Kidney (tissue), 14 donors: ENCODE results near the gene SLC2A1. TPM values are rescaled to one million over a fixed set of nuclear protein-coding genes. Genes with fewer than 3 reads are reported as not detected.

Experiments
- DNase-seq, 5 donors: peaks; one replicate each; pipeline ENCODE4 v3.0.0-alpha.2; 2013 to 2020
- FAIRE-seq: peaks from 2 replicates; lab custom pipeline; 2012; peaks lifted over from hg19 to GRCh38; lab: Jason Lieb, UNC
- H3K27ac ChIP-seq, 2 donors: one replicate each; pipeline ENCODE4 v1.7.0; 2013; ENCODE audit warnings: low read depth in 2 of 2, low read length in 2 of 2, inconsistent platforms in 1 of 2
- H3K27me3 ChIP-seq: one replicate; pipeline ENCODE4 v1.7.1; 2013; ENCODE audit warnings: low read length, inconsistent platforms; ENCODE audit not compliant: control insufficient read depth, insufficient read depth
- H3K36me3 ChIP-seq, 3 donors: one replicate each; pipeline versions ENCODE4 v1.7.0 to v1.7.1; 2013; ENCODE audit warnings: low read length in 3 of 3, control low read depth in 1 of 3, inconsistent platforms in 1 of 3; ENCODE audit not compliant: insufficient read depth in 3 of 3, control insufficient read depth in 2 of 3
- H3K4me1 ChIP-seq, 3 donors: one replicate each; pipeline versions ENCODE4 v1.7.0 to v1.7.1; 2013; ENCODE audit warnings: low read length in 3 of 3, inconsistent platforms in 1 of 3, low read depth in 1 of 3; ENCODE audit not compliant: control insufficient read depth in 2 of 3, insufficient read depth in 2 of 3
- H3K4me3 ChIP-seq, 3 donors: one replicate each; pipeline versions ENCODE4 v1.7.0 to v1.8.1; 2013; ENCODE audit warnings: low read length in 3 of 3, control low read depth in 1 of 3, inconsistent platforms in 1 of 3
- H3K9ac ChIP-seq, 3 donors: one replicate each; pipeline versions ENCODE4 v1.7.0 to v1.7.1; 2013; ENCODE audit warnings: low read length in 3 of 3, control low read depth in 1 of 3, inconsistent platforms in 1 of 3
- H3K9me3 ChIP-seq, 3 donors: one replicate each; pipeline versions ENCODE4 v1.7.0 to v1.7.1; 2013; ENCODE audit warnings: low read length in 3 of 3, control low read depth in 1 of 3, inconsistent platforms in 1 of 3; ENCODE audit not compliant: control insufficient read depth in 2 of 3, insufficient read depth in 1 of 3
- intact Hi-C: fragments of 100-400 bp; cut with DNase I; formaldehyde crosslinking; loops from one replicate; pipeline ENCODE4 v1.11.1; 2022
- polyA plus RNA-seq: library from polyadenylated mRNA; stranded (reverse); fragments of 350-450 nt; fragmentation: Illumina TruSeq; extraction: RNeasy Lipid Tissue Mini Kit (QIAGEN cat#74804); gene quantifications from one replicate; pipeline ENCODE4 v1.2.3, GENCODE V29; 2014; ENCODE audit warnings: low read depth, low replicate concordance; ENCODE audit not compliant: insufficient read depth
- total RNA-seq: library from RNA; stranded (reverse); fragmentation: NEBNext Ultra II Directional; extraction: Animal tissue kit (Norgen Biotek cat#: 25700); gene quantifications from one replicate; pipeline ENCODE4 v1.2.1, GENCODE V29; 2021
- TF ChIP-seq, protein P1 (sequence below): IDR thresholded peaks from 3 replicates; pipeline ENCODE4 v1.5.1; 2012; ENCODE audit warnings: mild to moderate bottlenecking, moderate library complexity, borderline replicate concordance; ENCODE audit not compliant: insufficient read depth; ENCODE audit errors: extremely low read depth
- donor health status: control.
- donor health status: control.
- donor health status: control.
- donor health status: control.
- donor health status: control.
- donor health status: DM: yes; HTN: yes; CAD: no.
- donor health status: Normal renal cell carcinoma (clear cell type).

Gene SLC2A1
- total and polyA plus RNA-seq, 2 donors from 2014 or later, result 28.6 to 55.9 TPM

DNA sequence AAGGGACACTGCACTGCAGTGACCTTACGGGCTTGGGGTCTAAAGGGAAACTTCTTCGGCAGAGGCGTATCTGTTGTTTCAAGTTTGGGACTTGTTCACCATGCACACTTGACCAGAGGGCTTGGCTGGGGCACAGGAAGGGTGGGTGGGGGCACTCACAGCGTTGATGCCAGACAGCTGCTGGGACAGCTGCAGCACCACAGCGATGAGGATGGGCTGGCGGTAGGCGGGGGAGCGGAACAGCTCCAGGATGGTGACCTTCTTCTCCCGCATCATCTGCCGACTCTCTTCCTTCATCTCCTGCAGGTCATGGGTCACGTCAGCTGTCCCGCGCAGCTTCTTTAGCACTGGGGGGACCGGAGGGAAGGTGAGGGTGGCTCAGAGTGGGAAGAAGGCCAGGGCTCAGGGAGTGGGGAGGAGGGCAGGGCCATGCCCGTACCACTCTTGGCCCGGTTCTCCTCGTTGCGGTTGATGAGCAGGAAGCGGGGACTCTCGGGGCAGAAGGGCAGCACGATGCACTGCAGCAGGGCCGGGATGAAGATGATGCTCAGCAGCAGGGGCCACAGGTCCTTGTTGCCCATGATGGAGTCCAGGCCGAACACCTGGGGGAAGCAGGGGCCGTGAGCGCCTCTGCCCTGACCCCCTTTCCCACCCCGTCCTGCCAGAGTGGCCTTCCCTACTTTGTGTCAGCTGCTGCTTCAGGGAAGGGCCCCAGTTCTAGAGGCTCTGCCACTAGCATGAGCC lies 29.1 kb downstream of the SLC2A1 start:
- intact Hi-C loops, result no loop called here
- no peak for DNase-seq
- FAIRE-seq, result no peak
- Histone ChIP-seq H3K36me3 (peaks cover 7 to 26% (median 14%) of the 10 kb centered on the region in 3 donors), H3K9me3 (no peaks in the 10 kb centered on the region), H3K4me1 (peaks cover 0 to 19% (median 18%) of the 10 kb centered on the region in 3 donors), H3K9ac (no peak overlapping the region), H3K27me3 (no peaks in the 10 kb centered on the region), H3K27ac (no peak overlapping the region), H3K4me3 (no peak overlapping the region)
- TF ChIP-seq, protein P1, sequence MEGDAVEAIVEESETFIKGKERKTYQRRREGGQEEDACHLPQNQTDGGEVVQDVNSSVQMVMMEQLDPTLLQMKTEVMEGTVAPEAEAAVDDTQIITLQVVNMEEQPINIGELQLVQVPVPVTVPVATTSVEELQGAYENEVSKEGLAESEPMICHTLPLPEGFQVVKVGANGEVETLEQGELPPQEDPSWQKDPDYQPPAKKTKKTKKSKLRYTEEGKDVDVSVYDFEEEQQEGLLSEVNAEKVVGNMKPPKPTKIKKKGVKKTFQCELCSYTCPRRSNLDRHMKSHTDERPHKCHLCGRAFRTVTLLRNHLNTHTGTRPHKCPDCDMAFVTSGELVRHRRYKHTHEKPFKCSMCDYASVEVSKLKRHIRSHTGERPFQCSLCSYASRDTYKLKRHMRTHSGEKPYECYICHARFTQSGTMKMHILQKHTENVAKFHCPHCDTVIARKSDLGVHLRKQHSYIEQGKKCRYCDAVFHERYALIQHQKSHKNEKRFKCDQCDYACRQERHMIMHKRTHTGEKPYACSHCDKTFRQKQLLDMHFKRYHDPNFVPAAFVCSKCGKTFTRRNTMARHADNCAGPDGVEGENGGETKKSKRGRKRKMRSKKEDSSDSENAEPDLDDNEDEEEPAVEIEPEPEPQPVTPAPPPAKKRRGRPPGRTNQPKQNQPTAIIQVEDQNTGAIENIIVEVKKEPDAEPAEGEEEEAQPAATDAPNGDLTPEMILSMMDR, result no peak

DNA sequence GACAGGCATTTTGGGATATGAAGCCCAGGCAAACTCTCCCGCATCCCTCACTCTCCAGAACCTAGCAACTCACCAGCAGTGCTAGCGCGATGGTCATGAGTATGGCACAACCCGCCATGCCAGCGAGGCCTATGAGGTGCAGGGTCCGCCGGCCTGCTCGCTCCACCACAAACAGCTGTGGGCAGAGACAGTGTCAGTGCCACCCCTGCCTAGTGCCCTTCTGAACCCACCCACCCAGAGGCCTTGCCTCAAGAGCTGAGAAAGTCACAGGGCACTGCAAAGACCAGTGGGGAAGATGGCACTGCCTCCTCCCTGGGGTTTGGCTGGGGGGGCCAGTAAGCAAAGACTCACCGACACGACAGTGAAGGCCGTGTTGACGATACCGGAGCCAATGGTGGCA lies 29.8 kb downstream of the SLC2A1 start:
- intact Hi-C loops, result no loop called here
- no peak overlapping the region for H3K27ac ChIP-seq
- H3K27me3 ChIP-seq, result no peaks in the 10 kb centered on the region
- TF ChIP-seq, protein P1, result no peak
- H3K9me3 ChIP-seq, result no peaks in the 10 kb centered on the region
- H3K4me1 ChIP-seq, result peaks cover 0 to 19% (median 18%) of the 10 kb centered on the region in 3 donors
- FAIRE-seq (no peak), DNase-seq (no peak)
- H3K36me3 ChIP-seq, result peaks cover 7 to 26% (median 14%) of the 10 kb centered on the region in 3 donors
- H3K9ac ChIP-seq, result no peak overlapping the region
- no peak overlapping the region for H3K4me3 ChIP-seq

DNA sequence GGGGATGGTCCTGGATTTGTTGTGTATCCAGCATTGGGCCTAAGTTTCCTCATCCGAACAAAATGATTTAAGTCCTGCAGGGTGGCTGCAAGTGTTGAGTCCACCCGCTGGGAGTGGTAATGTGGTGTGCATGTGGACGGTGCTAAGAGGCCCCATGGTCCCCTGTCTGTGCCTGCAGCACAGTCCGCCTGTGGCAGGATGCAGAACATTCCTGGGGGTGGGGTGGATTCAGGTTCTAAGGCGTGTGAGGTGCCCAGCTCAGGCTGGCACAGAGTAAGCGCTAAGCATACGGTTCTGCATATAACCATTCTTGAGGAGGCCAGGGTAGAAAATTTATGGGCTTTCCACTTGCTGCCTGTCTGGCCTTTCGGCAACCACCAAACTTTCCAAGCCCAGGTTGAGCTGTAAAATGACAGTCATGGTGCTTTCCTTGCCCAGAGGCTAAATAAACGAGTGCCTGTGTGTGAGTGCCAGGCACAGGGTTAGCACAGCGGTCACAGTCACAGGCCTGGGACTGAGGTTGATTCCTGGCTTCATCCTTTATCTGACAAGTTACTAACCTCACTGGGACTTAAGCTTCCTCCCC lies 30.7 kb downstream of the SLC2A1 start:
- intact Hi-C loops, result no loop called here
- Histone ChIP-seq H3K9ac (no peak overlapping the region), H3K27ac (no peak overlapping the region), H3K4me3 (no peak overlapping the region), H3K9me3 (no peaks in the 10 kb centered on the region), H3K36me3 (peaks cover 7 to 26% (median 14%) of the 10 kb centered on the region in 3 donors), H3K4me1 (peaks cover 0 to 16% (median 13%) of the 10 kb centered on the region in 3 donors), H3K27me3 (no peaks in the 10 kb centered on the region)
- no peak for DNase-seq
- TF ChIP-seq, protein P1, result no peak
- no peak for FAIRE-seq
